Panc1 (cell line): ENCODE data around the gene C4BPB. TPM values are rescaled to one million over a fixed set of nuclear protein-coding genes. Genes with fewer than 3 reads are reported as not detected.

ENCODE experiments used
- ATAC-seq: fragments of 200-7000 bp; cut with Tn5 transposase; 2 replicates; pipeline ENCODE4 v1.9.1; 2020; ENCODE audit warnings: mild to moderate bottlenecking, moderate library complexity
- BruUV-seq: library from RNA; stranded (reverse); fragments of 400-500 nt; replicated peaks from 2 replicates; lab custom pipeline; 2021; lab: Mats Ljungman, UMichigan
- CTCF ChIA-PET: fragments of 300-600 bp; sonication (Branson Sonifier 250); formaldehyde crosslinking; loops from one replicate; lab custom pipeline; 2022; ENCODE audit warnings: antibody characterized with exemption; lab: Charles Lee
- POLR2A ChIA-PET: fragments of 300-600 bp; sonication (Branson Sonifier 250); formaldehyde crosslinking; loops from one replicate; lab custom pipeline; 2022; ENCODE audit warnings: antibody characterized with exemption; lab: Charles Lee
- DNase-seq: peaks from one replicate; pipeline ENCODE4 v3.0.0-alpha.2; 2010; ENCODE audit warnings: low read depth, low spot score
- H3K27ac ChIP-seq: 2 replicates; pipeline ENCODE4 v1.5.1; 2011; ENCODE audit warnings: mild to moderate bottlenecking, low read length, inconsistent platforms
- H3K27me3 ChIP-seq: fragments of 200-500 bp; sonication (Bioruptor generic); 2 replicates; pipeline ENCODE4 v1.6.0; 2014; ENCODE audit warnings: low read length, inconsistent platforms; ENCODE audit not compliant: control insufficient read depth, insufficient read depth
- H3K36me3 ChIP-seq: fragments of 200-500 bp; sonication (Bioruptor generic); 2 replicates; pipeline ENCODE4 v1.5.1; 2014; ENCODE audit warnings: inconsistent platforms, mild to moderate bottlenecking, low read length, moderate library complexity; ENCODE audit not compliant: control insufficient read depth, insufficient read depth
- H3K4me1 ChIP-seq: 2 replicates; pipeline ENCODE4 v1.5.1; 2011; ENCODE audit warnings: inconsistent platforms, mild to moderate bottlenecking, low read length, moderate library complexity; ENCODE audit not compliant: control insufficient read depth, insufficient read depth
- H3K4me3 ChIP-seq, 2 experiments: 2 replicates each; pipeline ENCODE4 v1.5.1; 2011 to 2012; ENCODE audit warnings: low read depth in 2 of 2, low read length in 2 of 2, mild to moderate bottlenecking in 2 of 2, inconsistent platforms in 1 of 2, moderate library complexity in 1 of 2
- H3K9me3 ChIP-seq: fragments of 200-500 bp; sonication (Bioruptor generic); 2 replicates; pipeline ENCODE4 v1.5.1; 2014; ENCODE audit warnings: low read depth, mild to moderate bottlenecking, inconsistent platforms, low read length, moderate library complexity; ENCODE audit not compliant: control insufficient read depth, insufficient read depth
- CTCF ChIP-seq: fragments of 450-650 bp; IDR thresholded peaks from 2 replicates; pipeline ENCODE4 v1.5.1; 2017; ENCODE audit warnings: mild to moderate bottlenecking
- POLR2AphosphoS5 ChIP-seq: IDR thresholded peaks from 2 replicates; pipeline ENCODE4 v1.6.1; 2012; ENCODE audit warnings: mild to moderate bottlenecking, low read depth, low read length, moderate library complexity
- REST ChIP-seq, 2 experiments: IDR thresholded peaks; 2 replicates each; pipeline ENCODE4 v1.6.1; 2011 to 2012; ENCODE audit warnings: low read depth in 2 of 2, control low read depth in 1 of 2, low read length in 1 of 2, mild to moderate bottlenecking in 1 of 2, moderate library complexity in 1 of 2; ENCODE audit not compliant: insufficient read depth in 1 of 2
- SIN3A ChIP-seq: IDR thresholded peaks from 2 replicates; pipeline ENCODE4 v1.6.1; 2012; ENCODE audit warnings: low read depth, mild to moderate bottlenecking, low read length, moderate library complexity, borderline replicate concordance; ENCODE audit not compliant: insufficient read depth
- TCF7L2 ChIP-seq: IDR thresholded peaks from 2 replicates; pipeline ENCODE4 v1.6.1; 2011; ENCODE audit warnings: mild to moderate bottlenecking, low read depth, low read length, inconsistent platforms
- in situ Hi-C: cut with HindIII; loops from 2 replicates; pipeline ENCODE4 v1.10.0; 2016; ENCODE audit warnings: low sequenced_read_pairs, low pct_unique_long_range_greater_than_20kb
- intact Hi-C: fragments of 100-400 bp; cut with micrococcal nuclease; formaldehyde crosslinking; loops from one replicate; pipeline ENCODE4 v1.10.0; 2022; ENCODE audit not compliant: unreplicated experiment
- total RNA-seq: library from RNA; stranded (reverse); gene quantifications from one replicate; pipeline ENCODE4 v1.2.1, GENCODE V29; 2021; ENCODE audit not compliant: unreplicated experiment

Gene C4BPB
- total RNA-seq, 1 experiment from 2014 or later: 0.62 TPM

GRCh38 chr1:207140536-207140935, 51.9 kb downstream of the C4BPB start:
- intact Hi-C loops (no loop called here), in situ Hi-C loops (no loop called here)
- no peaks in the 10 kb centered on the region for H3K9me3 ChIP-seq
- ATAC-seq (no peak), DNase-seq (no peak)
- no TSS peak for BruUV-seq
- POLR2A ChIA-PET: no interaction called here
- CTCF ChIA-PET: no interaction called here
- H3K36me3 ChIP-seq: no peaks in the 10 kb centered on the region
- H3K27me3 ChIP-seq: no peaks in the 10 kb centered on the region
- no peak overlapping the region for H3K4me3 ChIP-seq
- H3K27ac ChIP-seq: no peak overlapping the region
- H3K4me1 ChIP-seq: no peaks in the 10 kb centered on the region
- TF ChIP-seq TCF7L2: no peak
- TF ChIP-seq CTCF: no peak
- TF ChIP-seq REST (IDR thresholded peaks at IDR 0.05; ENCODE audit: insufficient read depth in 1 of 2, low read depth in 2 of 2, low read length in 1 of 2): no peak
- no peak for TF ChIP-seq SIN3A
- TF ChIP-seq POLR2AphosphoS5: no peak

- intact Hi-C loops (no loop called here), in situ Hi-C loops (no loop called here)
- H3K4me3 ChIP-seq: no peak overlapping the region
- no peaks in the 10 kb centered on the region for H3K4me1 ChIP-seq
- no peaks in the 10 kb centered on the region for H3K27me3 ChIP-seq
- H3K27ac ChIP-seq: no peak overlapping the region
- TF ChIP-seq CTCF: no peak
- TF ChIP-seq REST (IDR thresholded peaks at IDR 0.05; ENCODE audit: insufficient read depth in 1 of 2, low read depth in 2 of 2, low read length in 1 of 2): no peak
- TF ChIP-seq POLR2AphosphoS5: no peak
- H3K36me3 ChIP-seq: no peaks in the 10 kb centered on the region
- ChIA-PET CTCF (no interaction called here), POLR2A (no interaction called here)
- BruUV-seq: no TSS peak
- no peaks in the 10 kb centered on the region for H3K9me3 ChIP-seq
- ATAC-seq (no peak), DNase-seq (no peak)
Observed at GRCh38 chr1:207145401-207146058, 56.9 kb downstream of the C4BPB start.
